ENCODE results near the gene RAP1GAP.

RAP1GAP gene

DNA sequence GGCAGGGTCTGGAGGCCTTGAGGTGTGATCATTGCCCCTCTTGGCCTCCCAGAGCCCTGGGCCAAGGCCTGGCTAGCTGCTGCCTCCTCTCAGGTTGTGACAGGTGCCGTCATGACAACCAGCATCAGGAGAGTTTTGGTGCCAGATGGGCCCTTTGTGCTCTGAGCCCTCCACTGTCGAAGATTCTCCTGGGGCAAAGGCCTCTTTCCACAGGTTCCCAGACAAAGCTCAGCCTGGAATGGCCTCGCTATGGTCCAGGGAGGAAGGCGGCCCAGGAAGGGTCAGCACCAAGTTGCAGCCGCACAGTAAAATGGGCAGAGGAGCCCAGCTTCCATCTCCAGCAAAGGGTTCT lies 81.6 kb downstream of the RAP1GAP start:
- no peak for TF ChIP-seq Cebpa-rat (IDR thresholded peaks at IDR 0.05)
- Histone ChIP-seq H3K9me3 (replicated peaks in 1 of 11) (no peaks in the 10 kb centered on the region), H3K4me1 (peaks cover 0 to 72% (median 43%) of the 10 kb centered on the region in 10 experiments; a peak in 18 of 20 replicates)

DNA sequence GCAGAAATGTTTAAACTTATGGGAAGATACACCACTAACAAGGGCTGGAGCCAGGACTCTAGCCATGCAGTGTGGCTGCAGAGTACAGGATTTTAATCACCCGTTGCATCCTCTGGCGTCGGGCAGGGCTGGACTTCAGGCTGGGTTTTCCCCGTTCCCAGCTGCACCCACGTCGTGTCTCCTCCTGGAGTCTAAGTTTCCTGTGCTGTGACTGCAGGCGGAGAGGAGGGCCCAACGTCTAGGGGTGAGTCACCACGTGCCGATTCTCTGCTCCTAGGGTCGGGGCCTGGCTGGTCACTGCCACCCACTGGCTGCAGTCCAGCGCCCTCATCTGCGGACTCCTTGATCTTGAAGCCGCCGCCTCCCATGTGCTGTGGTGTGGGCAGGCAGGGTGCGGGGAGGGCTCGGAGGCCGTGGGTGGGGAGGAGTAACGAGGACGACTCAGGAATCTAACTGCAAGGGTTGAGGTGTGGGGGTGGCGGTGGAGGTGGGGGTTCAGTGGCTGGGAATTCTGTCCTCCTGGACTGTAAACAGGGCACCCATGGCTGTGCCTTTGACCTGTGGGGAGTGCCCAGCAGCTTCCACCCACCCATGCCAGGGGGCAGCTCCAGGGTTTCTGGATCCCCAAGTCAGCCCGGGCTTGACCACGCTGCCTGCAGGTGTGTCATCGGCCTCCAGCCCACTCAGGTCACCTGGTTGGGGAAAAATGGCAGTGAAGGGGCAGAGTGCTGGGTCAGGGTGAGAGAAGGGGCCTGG lies 82.1 kb downstream of the RAP1GAP start:
- H3K9ac ChIP-seq, result peak overlapping the region in 2 of 11 experiments; percentile 12 to 19; a peak in 2 of 22 replicates
- peaks cover 0 to 7% (median 0%) of the 10 kb centered on the region in 11 experiments; a peak in 1 of 22 replicates for H3K27me3 ChIP-seq
- H3K4me1 ChIP-seq, result peaks cover 0 to 77% (median 45%) of the 10 kb centered on the region in 10 experiments; a peak in 18 of 20 replicates
- no peak overlapping the region for H3K4me3 ChIP-seq
- H3K9me3 ChIP-seq (replicated peaks in 1 of 11), result no peaks in the 10 kb centered on the region
- no peaks in the 10 kb centered on the region for H3K36me3 ChIP-seq
- H4K20me1 ChIP-seq, result peaks cover 0 to 12% (median 0%) of the 10 kb centered on the region in 11 experiments; a peak in 3 of 22 replicates
- no peak for TF ChIP-seq Cebpa-rat (IDR thresholded peaks at IDR 0.05)
- peak overlapping the region in 2 of 11 experiments; percentile 23 to 54; a peak in 2 of 22 replicates for H3K27ac ChIP-seq
- H3K4me2 ChIP-seq, result peak overlapping the region in 8 of 11 experiments; percentile 6 to 79 (median 48); a peak in 13 of 22 replicates

More for the DNA sequence above, 81.6 kb downstream of the RAP1GAP start:
- H4K20me1 ChIP-seq, result peaks cover 0 to 15% (median 0%) of the 10 kb centered on the region in 11 experiments; a peak in 3 of 22 replicates
- H3K27me3 ChIP-seq, result peaks cover 0 to 7% (median 0%) of the 10 kb centered on the region in 11 experiments; a peak in 1 of 22 replicates
- no peaks in the 10 kb centered on the region for H3K36me3 ChIP-seq
- H3K4me2 ChIP-seq, result peak overlapping the region in 5 of 11 experiments; percentile 30 to 79 (median 75); a peak in 7 of 22 replicates
- H3K4me3 ChIP-seq, result no peak overlapping the region
- H3K27ac ChIP-seq, result peak overlapping the region in 1 of 11 experiments; percentile 22; a peak in 1 of 22 replicates
- H3K9ac ChIP-seq, result no peak overlapping the region

DNA sequence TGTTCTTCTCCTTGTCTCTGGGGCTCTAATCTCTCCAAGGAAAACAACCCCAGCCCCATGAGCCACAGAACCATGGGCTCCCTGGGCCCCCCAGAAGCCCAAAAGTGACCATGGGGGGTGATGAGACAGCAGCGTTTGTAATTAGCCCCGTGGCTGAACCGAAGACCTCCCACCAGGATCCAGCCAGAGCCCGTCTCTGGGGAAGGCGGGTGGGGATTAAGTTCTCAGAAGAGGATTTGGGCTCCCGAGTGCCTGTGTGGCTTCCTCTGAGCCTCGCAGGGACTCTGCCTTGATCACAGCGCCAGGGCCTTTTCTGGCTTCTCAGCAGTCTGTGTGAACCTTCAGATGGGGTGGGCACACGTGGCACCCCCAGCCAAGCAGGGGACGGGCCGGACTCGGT lies 82.9 kb downstream of the RAP1GAP start:
- Histone ChIP-seq H3K27ac (peak overlapping the region in 2 of 11 experiments; percentile 23 to 54; a peak in 3 of 22 replicates), H3K9me3 (replicated peaks in 1 of 11) (no peaks in the 10 kb centered on the region), H3K27me3 (peaks cover 0 to 7% (median 0%) of the 10 kb centered on the region in 11 experiments; a peak in 1 of 22 replicates), H3K4me3 (no peak overlapping the region), H4K20me1 (peaks cover 0 to 7% (median 0%) of the 10 kb centered on the region in 11 experiments; a peak in 3 of 22 replicates), H3K4me1 (peaks cover 0 to 77% (median 45%) of the 10 kb centered on the region in 10 experiments; a peak in 18 of 20 replicates), H3K4me2 (peak overlapping the region in 8 of 11 experiments; percentile 6 to 79 (median 48); a peak in 11 of 22 replicates), H3K36me3 (no peaks in the 10 kb centered on the region), H3K9ac (peak overlapping the region in 3 of 11 experiments; percentile 12 to 37 (median 19); a peak in 2 of 22 replicates)
- TF ChIP-seq Cebpa-rat (IDR thresholded peaks at IDR 0.05), result no peak

DNA sequence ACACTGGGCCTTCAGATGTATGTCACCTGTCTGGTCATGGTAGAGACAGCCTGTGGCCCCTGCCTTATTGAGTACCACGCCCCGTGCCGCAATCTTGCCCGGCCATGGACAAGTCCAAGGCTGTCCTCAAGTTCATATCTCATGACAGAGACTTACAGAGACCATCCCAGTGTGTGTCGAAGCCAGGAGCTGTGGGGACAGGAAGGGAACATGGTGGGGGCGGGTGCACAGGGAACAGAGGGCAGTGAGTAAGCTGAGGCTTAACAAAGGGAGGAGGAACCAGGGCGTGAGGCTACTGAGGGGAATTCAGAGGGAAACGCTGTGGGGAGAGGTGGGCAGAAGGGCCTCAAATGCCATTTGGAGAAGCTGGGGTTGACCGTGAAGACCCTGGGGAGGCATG lies 84.1 kb downstream of the RAP1GAP start:
- peaks cover 0 to 74% (median 40%) of the 10 kb centered on the region in 10 experiments; a peak in 18 of 20 replicates for H3K4me1 ChIP-seq
- H3K4me3 ChIP-seq, result no peak overlapping the region
- peaks cover 0 to 4% (median 0%) of the 10 kb centered on the region in 11 experiments; a peak in 3 of 22 replicates for H4K20me1 ChIP-seq
- no peaks in the 10 kb centered on the region for H3K36me3 ChIP-seq
- peak overlapping the region in 5 of 11 experiments; percentile 5 to 79 (median 75); a peak in 8 of 22 replicates for H3K4me2 ChIP-seq
- TF ChIP-seq Cebpa-rat (IDR thresholded peaks at IDR 0.05), result no peak
- H3K9ac ChIP-seq, result no peak overlapping the region; a peak in 1 of 22 replicates
- H3K9me3 ChIP-seq (replicated peaks in 1 of 11), result no peaks in the 10 kb centered on the region
- peak overlapping the region in 1 of 11 experiments; percentile 54; a peak in 1 of 22 replicates for H3K27ac ChIP-seq
- peaks cover 0 to 5% (median 0%) of the 10 kb centered on the region in 11 experiments; a peak in 1 of 22 replicates for H3K27me3 ChIP-seq

DNA sequence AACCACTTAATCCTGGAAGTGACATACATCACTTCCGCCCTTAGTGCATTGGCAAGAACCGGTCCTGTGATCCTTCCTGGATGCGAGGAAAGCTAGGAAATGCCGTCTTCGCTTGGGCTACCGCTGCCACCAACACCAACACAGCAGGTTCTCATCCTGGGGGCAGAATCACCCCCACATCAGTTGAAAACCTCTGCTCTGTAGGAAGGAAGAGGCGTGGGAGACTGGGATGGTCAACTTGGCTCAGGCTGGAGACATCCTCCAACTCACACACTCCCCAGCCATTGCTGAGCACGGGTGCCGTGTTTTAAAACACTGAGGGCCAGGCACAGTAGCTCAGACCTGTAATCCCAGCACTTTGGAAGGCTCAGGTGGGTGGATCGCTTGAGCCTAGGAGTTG lies 85.1 kb downstream of the RAP1GAP start:
- H4K20me1 ChIP-seq, result peaks cover 0 to 4% (median 0%) of the 10 kb centered on the region in 11 experiments; a peak in 2 of 22 replicates
- H3K9ac ChIP-seq, result no peak overlapping the region
- no peaks in the 10 kb centered on the region for H3K36me3 ChIP-seq
- no peaks in the 10 kb centered on the region for H3K9me3 ChIP-seq (replicated peaks in 1 of 11)
- H3K4me2 ChIP-seq, result peak overlapping the region in 6 of 11 experiments; percentile 37 to 79 (median 75); a peak in 7 of 22 replicates
- H3K27me3 ChIP-seq, result no peaks in the 10 kb centered on the region; a peak in 1 of 22 replicates
- no peak overlapping the region for H3K4me3 ChIP-seq
- no peak for TF ChIP-seq Cebpa-rat (IDR thresholded peaks at IDR 0.05)
- no peak overlapping the region; a peak in 1 of 22 replicates for H3K27ac ChIP-seq
- H3K4me1 ChIP-seq, result peaks cover 0 to 81% (median 42%) of the 10 kb centered on the region in 10 experiments; a peak in 18 of 20 replicates

DNA sequence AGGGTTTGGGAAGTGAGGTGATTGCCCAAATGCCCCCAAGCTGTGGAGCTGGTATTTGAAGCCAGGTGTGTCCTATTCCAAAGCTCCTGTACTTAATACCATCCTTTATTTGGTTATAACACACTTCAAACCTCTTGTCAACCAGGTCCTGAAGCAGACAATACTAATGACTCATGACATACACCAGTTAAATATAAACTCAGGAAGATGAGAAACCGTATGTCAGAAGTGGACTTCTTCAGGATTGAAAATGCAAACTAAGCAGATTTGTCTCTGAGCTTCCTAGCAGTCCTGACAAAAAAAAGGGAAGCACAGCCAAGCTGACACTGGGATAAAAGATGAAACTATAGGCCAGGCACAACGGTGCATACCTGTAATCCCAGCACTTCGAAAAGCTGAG lies 89.4 kb downstream of the RAP1GAP start:
- H3K9ac ChIP-seq, result no peak overlapping the region
- no peaks in the 10 kb centered on the region for H3K9me3 ChIP-seq (replicated peaks in 1 of 11)
- H4K20me1 ChIP-seq, result peaks cover 0 to 9% (median 0%) of the 10 kb centered on the region in 11 experiments; a peak in 3 of 22 replicates
- H3K4me2 ChIP-seq, result peak overlapping the region in 4 of 11 experiments; percentile 66 to 84 (median 76); a peak in 9 of 22 replicates
- H3K27me3 ChIP-seq, result peaks cover 0 to 10% (median 0%) of the 10 kb centered on the region in 11 experiments; a peak in 1 of 22 replicates
- no peak for TF ChIP-seq Cebpa-rat (IDR thresholded peaks at IDR 0.05)
- no peaks in the 10 kb centered on the region for H3K36me3 ChIP-seq
- no peak overlapping the region for H3K4me3 ChIP-seq
- H3K4me1 ChIP-seq, result peaks cover 5 to 56% (median 28%) of the 10 kb centered on the region in 10 experiments
- H3K27ac ChIP-seq, result no peak overlapping the region; a peak in 1 of 22 replicates

DNA sequence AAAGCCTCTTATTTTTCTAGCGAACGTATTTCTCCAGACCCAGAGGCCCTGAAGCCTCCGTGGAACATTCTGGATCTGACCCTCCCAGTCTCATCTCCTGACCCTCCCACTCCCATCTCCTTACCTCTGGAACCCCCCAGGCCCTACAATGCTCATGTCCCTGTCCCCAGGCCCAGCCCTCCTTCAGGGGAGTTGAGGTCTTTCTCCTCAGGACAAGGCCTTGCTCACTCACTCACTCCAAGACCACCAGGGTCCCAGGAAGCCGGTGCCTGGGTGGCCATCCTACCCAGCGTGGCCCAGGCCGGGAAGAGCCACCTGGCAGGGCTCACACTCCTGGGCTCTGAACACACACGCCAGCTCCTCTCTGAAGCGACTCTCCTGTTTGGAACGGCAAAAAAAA lies 91.2 kb downstream of the RAP1GAP start:
- no peak overlapping the region for H3K9ac ChIP-seq
- no peak overlapping the region for H3K4me2 ChIP-seq
- no peak for TF ChIP-seq Cebpa-rat (IDR thresholded peaks at IDR 0.05)

DNA sequence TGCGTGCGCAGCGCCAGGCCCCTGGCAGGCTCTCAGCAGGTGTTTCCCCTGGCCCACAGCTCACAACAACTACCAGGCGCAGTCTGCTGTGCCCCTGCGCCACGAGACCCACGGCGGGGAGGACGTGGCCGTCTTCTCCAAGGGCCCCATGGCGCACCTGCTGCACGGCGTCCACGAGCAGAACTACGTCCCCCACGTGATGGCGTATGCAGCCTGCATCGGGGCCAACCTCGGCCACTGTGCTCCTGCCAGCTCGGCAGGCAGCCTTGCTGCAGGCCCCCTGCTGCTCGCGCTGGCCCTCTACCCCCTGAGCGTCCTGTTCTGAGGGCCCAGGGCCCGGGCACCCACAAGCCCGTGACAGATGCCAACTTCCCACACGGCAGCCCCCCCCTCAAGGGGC lies 91.8 kb downstream of the RAP1GAP start:
- Histone ChIP-seq H3K9me3 (replicated peaks in 1 of 11) (0 out of 22 replicates have a peak, but pooled peaks cover 0 to under 1% (median 0%) of the 10 kb centered on the region in 11 experiments), H3K36me3 (no peaks in the 10 kb centered on the region), H3K4me3 (no peak overlapping the region), H3K4me2 (no peak overlapping the region), H3K4me1 (peaks cover 17 to 44% (median 22%) of the 10 kb centered on the region in 10 experiments), H4K20me1 (peaks cover 0 to 15% (median 0%) of the 10 kb centered on the region in 11 experiments; a peak in 3 of 22 replicates), H3K27me3 (peaks cover 0 to 17% (median 0%) of the 10 kb centered on the region in 11 experiments; a peak in 3 of 22 replicates), H3K27ac (no peak overlapping the region), H3K9ac (no peak overlapping the region)
- TF ChIP-seq Cebpa-rat (IDR thresholded peaks at IDR 0.05), result no peak

More for the DNA sequence above, 91.2 kb downstream of the RAP1GAP start:
- Histone ChIP-seq H3K4me1 (peaks cover 18 to 50% (median 28%) of the 10 kb centered on the region in 10 experiments), H3K27ac (no peak overlapping the region), H4K20me1 (peaks cover 0 to 15% (median 0%) of the 10 kb centered on the region in 11 experiments; a peak in 3 of 22 replicates), H3K36me3 (no peaks in the 10 kb centered on the region), H3K27me3 (peaks cover 0 to 17% (median 0%) of the 10 kb centered on the region in 11 experiments; a peak in 3 of 22 replicates), H3K4me3 (no peak overlapping the region), H3K9me3 (replicated peaks in 1 of 11) (no peaks in the 10 kb centered on the region)
